Measurements from ENCODE around the gene ZBTB20. TPM values are rescaled to one million over a fixed set of nuclear protein-coding genes. Genes with fewer than 3 reads are reported as not detected.

Gene ZBTB20
- total RNA-seq, 1 donor: 32.9 TPM

GRCh38 chr3:114675104-114675503 is 472.0 kb downstream of the ZBTB20 start:
- Histone ChIP-seq H3K4me1 (ENCODE audit: insufficient read depth, low read length) (no peaks in the 10 kb centered on the region), H2AFZ (ENCODE audit: low read length) (no peak overlapping the region), H3K36me3 (ENCODE audit: insufficient read depth, low read length) (no peaks in the 10 kb centered on the region), H4K20me1 (ENCODE audit: insufficient read depth, low read length) (no peaks in the 10 kb centered on the region), H3K9me3 (ENCODE audit: low read depth, low read length) (no peaks in the 10 kb centered on the region), H3K27ac (ENCODE audit: low read depth, low read length) (no peak overlapping the region), H3K4me2 (ENCODE audit: insufficient read depth, low read length) (no peak overlapping the region), H3K4me3 (ENCODE audit: insufficient read depth, low read length) (no peak overlapping the region), H3K27me3 (ENCODE audit: insufficient read depth, low read length) (no peaks in the 10 kb centered on the region), H3K79me2 (ENCODE audit: insufficient read depth, low read length) (no peaks in the 10 kb centered on the region)
- TF ChIP-seq, protein P1, sequence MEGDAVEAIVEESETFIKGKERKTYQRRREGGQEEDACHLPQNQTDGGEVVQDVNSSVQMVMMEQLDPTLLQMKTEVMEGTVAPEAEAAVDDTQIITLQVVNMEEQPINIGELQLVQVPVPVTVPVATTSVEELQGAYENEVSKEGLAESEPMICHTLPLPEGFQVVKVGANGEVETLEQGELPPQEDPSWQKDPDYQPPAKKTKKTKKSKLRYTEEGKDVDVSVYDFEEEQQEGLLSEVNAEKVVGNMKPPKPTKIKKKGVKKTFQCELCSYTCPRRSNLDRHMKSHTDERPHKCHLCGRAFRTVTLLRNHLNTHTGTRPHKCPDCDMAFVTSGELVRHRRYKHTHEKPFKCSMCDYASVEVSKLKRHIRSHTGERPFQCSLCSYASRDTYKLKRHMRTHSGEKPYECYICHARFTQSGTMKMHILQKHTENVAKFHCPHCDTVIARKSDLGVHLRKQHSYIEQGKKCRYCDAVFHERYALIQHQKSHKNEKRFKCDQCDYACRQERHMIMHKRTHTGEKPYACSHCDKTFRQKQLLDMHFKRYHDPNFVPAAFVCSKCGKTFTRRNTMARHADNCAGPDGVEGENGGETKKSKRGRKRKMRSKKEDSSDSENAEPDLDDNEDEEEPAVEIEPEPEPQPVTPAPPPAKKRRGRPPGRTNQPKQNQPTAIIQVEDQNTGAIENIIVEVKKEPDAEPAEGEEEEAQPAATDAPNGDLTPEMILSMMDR (IDR thresholded peaks at IDR 0.05; ENCODE audit: extremely low read depth, low read depth, low read length): no peak
- no peak for DNase-seq (ENCODE audit: insufficient read length, low spot score, missing footprints)

DNA sequence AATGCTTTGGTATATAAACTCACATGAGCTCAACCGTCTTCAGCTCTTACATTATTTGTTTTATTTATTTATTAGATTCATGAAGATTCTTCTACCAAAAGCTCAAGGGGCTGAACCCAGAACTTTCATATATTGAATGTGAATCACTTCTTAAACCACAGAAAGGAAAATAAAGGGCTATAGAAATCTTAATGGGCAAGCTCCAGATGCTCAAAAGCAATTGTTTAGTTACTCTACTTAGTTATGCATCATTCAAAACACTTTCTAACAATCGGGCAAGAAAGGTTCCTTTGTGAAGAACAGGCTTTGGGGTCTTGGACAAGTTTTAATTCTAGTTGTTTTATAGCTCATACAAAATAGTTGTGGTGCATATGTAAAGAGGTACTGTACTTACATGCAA is 473.1 kb downstream of the ZBTB20 start:
- no peak overlapping the region for H3K4me3 ChIP-seq (ENCODE audit: insufficient read depth, low read length)
- no peaks in the 10 kb centered on the region for H4K20me1 ChIP-seq (ENCODE audit: insufficient read depth, low read length)
- H2AFZ ChIP-seq (ENCODE audit: low read length): no peak overlapping the region
- no peaks in the 10 kb centered on the region for H3K4me1 ChIP-seq (ENCODE audit: insufficient read depth, low read length)
- no peak overlapping the region for H3K4me2 ChIP-seq (ENCODE audit: insufficient read depth, low read length)
- H3K36me3 ChIP-seq (ENCODE audit: insufficient read depth, low read length): no peaks in the 10 kb centered on the region
- H3K79me2 ChIP-seq (ENCODE audit: insufficient read depth, low read length): no peaks in the 10 kb centered on the region
- H3K27ac ChIP-seq (ENCODE audit: low read depth, low read length): no peak overlapping the region
- no peak for DNase-seq (ENCODE audit: insufficient read length, low spot score, missing footprints)
- no peaks in the 10 kb centered on the region for H3K27me3 ChIP-seq (ENCODE audit: insufficient read depth, low read length)
- TF ChIP-seq, protein P1 (IDR thresholded peaks at IDR 0.05; ENCODE audit: extremely low read depth, low read depth, low read length): no peak
- H3K9me3 ChIP-seq (ENCODE audit: low read depth, low read length): no peaks in the 10 kb centered on the region

- Histone ChIP-seq H2AFZ (ENCODE audit: low read length) (no peak overlapping the region), H3K9me3 (ENCODE audit: low read depth, low read length) (no peaks in the 10 kb centered on the region), H3K4me3 (ENCODE audit: insufficient read depth, low read length) (no peak overlapping the region), H3K27me3 (ENCODE audit: insufficient read depth, low read length) (no peaks in the 10 kb centered on the region), H3K27ac (ENCODE audit: low read depth, low read length) (no peak overlapping the region), H3K4me2 (ENCODE audit: insufficient read depth, low read length) (no peak overlapping the region), H3K79me2 (ENCODE audit: insufficient read depth, low read length) (no peaks in the 10 kb centered on the region), H3K4me1 (ENCODE audit: insufficient read depth, low read length) (no peaks in the 10 kb centered on the region), H4K20me1 (ENCODE audit: insufficient read depth, low read length) (no peaks in the 10 kb centered on the region), H3K36me3 (ENCODE audit: insufficient read depth, low read length) (no peaks in the 10 kb centered on the region)
- TF ChIP-seq, protein P1 (IDR thresholded peaks at IDR 0.05; ENCODE audit: extremely low read depth, low read depth, low read length): no peak
- no peak for DNase-seq (ENCODE audit: insufficient read length, low spot score, missing footprints)
Measured at GRCh38 chr3:114673481-114673880, 473.6 kb downstream of the ZBTB20 start.

DNA sequence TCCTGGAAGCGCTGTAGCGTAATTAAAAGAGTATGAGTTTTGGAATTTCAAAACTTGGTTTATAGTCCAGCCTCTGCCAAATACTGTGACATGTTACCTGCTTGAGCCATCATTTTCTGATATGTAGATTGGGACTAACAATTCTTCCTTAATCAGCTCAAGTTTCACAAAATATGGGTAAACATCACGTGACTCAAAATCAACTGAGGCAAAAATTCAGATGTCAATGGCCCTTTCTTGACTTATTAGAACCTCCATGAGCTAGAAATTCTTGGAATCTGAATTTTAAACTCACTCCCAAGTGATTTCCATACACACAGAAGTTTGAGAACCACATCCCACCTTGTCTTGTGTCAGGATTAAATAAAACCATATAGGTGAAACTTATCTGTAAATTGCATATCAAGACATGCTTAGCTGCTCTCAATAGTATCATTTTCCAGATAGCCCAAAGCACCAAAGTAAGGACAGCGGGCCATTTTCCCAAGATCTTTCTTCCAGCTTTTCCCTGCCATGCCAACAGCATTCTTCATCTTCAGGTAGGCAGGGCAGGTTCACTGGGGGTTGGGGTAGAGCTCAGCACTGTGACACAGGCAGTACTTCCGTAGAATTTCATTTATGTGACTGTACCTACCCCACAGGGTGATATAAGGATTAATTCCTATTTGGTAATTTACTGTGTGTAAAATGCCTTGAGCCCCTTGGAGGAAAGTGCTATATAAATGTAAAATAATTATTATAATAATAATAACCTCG is 474.2 kb downstream of the ZBTB20 start:
- TF ChIP-seq, protein P1 (IDR thresholded peaks at IDR 0.05; ENCODE audit: extremely low read depth, low read depth, low read length): no peak
- no peaks in the 10 kb centered on the region for H3K9me3 ChIP-seq (ENCODE audit: low read depth, low read length)

More for the DNA sequence above, 474.2 kb downstream of the ZBTB20 start:
- DNase-seq (ENCODE audit: insufficient read length, low spot score, missing footprints): no peak
- Histone ChIP-seq H4K20me1 (ENCODE audit: insufficient read depth, low read length) (no peaks in the 10 kb centered on the region), H2AFZ (ENCODE audit: low read length) (no peak overlapping the region), H3K27ac (ENCODE audit: low read depth, low read length) (no peak overlapping the region), H3K36me3 (ENCODE audit: insufficient read depth, low read length) (no peaks in the 10 kb centered on the region), H3K79me2 (ENCODE audit: insufficient read depth, low read length) (no peaks in the 10 kb centered on the region), H3K27me3 (ENCODE audit: insufficient read depth, low read length) (no peaks in the 10 kb centered on the region), H3K4me3 (ENCODE audit: insufficient read depth, low read length) (no peak overlapping the region), H3K4me1 (ENCODE audit: insufficient read depth, low read length) (no peaks in the 10 kb centered on the region), H3K4me2 (ENCODE audit: insufficient read depth, low read length) (no peak overlapping the region)
